Heart left ventricle (tissue), 16 donors: ENCODE measurements around the gene PARD6G. TPM values are rescaled to one million over a fixed set of nuclear protein-coding genes. Genes with fewer than 3 reads are reported as not detected.

Experiments used
- ATAC-seq, 4 donors: fragments of 200-7000 bp; cut with Tn5 transposase; one replicate each; pipeline ENCODE4 v1.9.1; 2020 to 2022; ENCODE audit warnings: moderate library complexity in 4 of 4, mild to moderate bottlenecking in 3 of 4, moderate number of reproducible peaks in 1 of 4
- DNase-seq, 5 donors: peaks; one replicate each; pipeline ENCODE4 v3.0.0-alpha.2; 2020
- H3K27ac ChIP-seq, 12 donors: fragments of 200-600 bp; sonication (generic) in 4 of 12; one replicate each; pipeline versions ENCODE4 v1.5.0 to v1.8.0; 2016 to 2022; ENCODE audit warnings: mild to moderate bottlenecking in 2 of 12
- H3K27me3 ChIP-seq, 9 donors: fragments of 200-600 bp; sonication (generic) in 2 of 9; one replicate each; pipeline versions ENCODE4 v1.5.1 to v1.8.0; 2016 to 2022; ENCODE audit warnings: mild to moderate bottlenecking in 3 of 9
- H3K36me3 ChIP-seq, 9 donors: fragments of 200-600 bp; sonication (generic) in 2 of 9; one replicate each; pipeline versions ENCODE4 v1.5.0 to v1.8.0; 2018 to 2022; ENCODE audit warnings: mild to moderate bottlenecking in 2 of 9
- H3K4me1 ChIP-seq, 12 donors: fragments of 200-600 bp; sonication (generic) in 4 of 12; one replicate each; pipeline versions ENCODE4 v1.5.0 to v1.8.0; 2016 to 2022; ENCODE audit warnings: mild to moderate bottlenecking in 3 of 12
- H3K4me3 ChIP-seq, 12 donors: fragments of 200-600 bp; sonication (generic) in 4 of 12; one replicate each; pipeline versions ENCODE4 v1.5.0 to v1.8.0; 2017 to 2022; ENCODE audit warnings: mild to moderate bottlenecking in 9 of 12, moderate library complexity in 4 of 12
- H3K9me3 ChIP-seq, 12 donors: fragments of 200-600 bp; sonication (generic) in 4 of 12; one replicate each; pipeline versions ENCODE4 v1.5.0 to v1.8.0; 2016 to 2022; ENCODE audit warnings: mild to moderate bottlenecking in 1 of 12
- CTCF ChIP-seq, 12 donors: fragments of 200-600 bp; sonication (generic) in 4 of 12; IDR thresholded peaks; one replicate each; pipeline versions ENCODE4 v1.5.0 to v1.8.0; 2018 to 2022; ENCODE audit warnings: antibody characterized with exemption in 12 of 12, mild to moderate bottlenecking in 5 of 12
- POLR2A ChIP-seq, 2 donors: fragments of 450-650 bp; IDR thresholded peaks; one replicate each; pipeline ENCODE4 v1.6.1; 2017; ENCODE audit warnings: antibody characterized with exemption in 2 of 2, mild to moderate bottlenecking in 2 of 2, moderate library complexity in 2 of 2
- WGBS, 4 donors: extraction: QIAGEN DNeasy Blood & Tissue Kit in 2 of 4; methylation state at CpG; one replicate each; pipeline versions ENCODE4 v1.1.5 to v1.1.7; 2013 to 2018; 5-methylcytosine and 5-hydroxymethylcytosine counted together
- intact Hi-C, 10 donors: fragments of 100-400 bp; cut with DNase I; formaldehyde crosslinking; loops; one replicate each; pipeline versions ENCODE4 v1.11.1 to v1.14.2; 2022
- polyA plus RNA-seq, 2 donors: library from polyadenylated mRNA; stranded (reverse); fragments of 200-250 nt; gene quantifications; one replicate each; pipeline ENCODE4 v1.2.3, GENCODE V29; 2013
- total RNA-seq, 9 donors: library from RNA; depleted of rRNA in 2 of 9; stranded (reverse); fragments of >200 nt in 2 of 9; fragmentation: NEBNext Ultra II Directional in 3 of 9; extraction: Animal tissue kit (Norgen Biotek cat#: 25700) in 3 of 9; gene quantifications; one replicate each; pipeline versions ENCODE4 v1.1.0 to v1.2.4, GENCODE V29; 2016 to 2023
- donor health status: ischemic (EF 13 %, LVEDD 7.1; RV severe dilation, severe dysfunction).
- donor health status: healthy with polysubstance abuse.
- donor health status: DM: no; HTN: yes; CAD: no.
- donor health status: DM: no; HTN: no; CAD: no.
- donor health status: ischemic (EF 25% LVEDD 6.9; RV normal size, moderate dysfunction).
- donor health status: ischemic (EF 25% LVEDD 5.7; RV mildly dilated, moderate dysfunction).
- donor health status: healthy.
- donor health status: DM: yes; HTN: yes; CAD: no.
- donor health status: ischemic (EF 35%, LVEDD 5.7; RV mildly dilated, moderate dysfunction).
- donor health status: nonischemic (EF 11% LVEDD 7.7; RV severe dilation, severe dysfunction).
- donor health status: DM: yes; HTN: yes; CAD: no.
- donor health status: PGD.
- donor health status: ischemic (EF 29% LVEDD 5.4; RV normal size, mild dysfunction).
- donor health status: nonischemic (EF 23%, LVEDD 6.1; RV moderate dilation, normal function).

The PARD6G gene
- total and polyA plus RNA-seq, 11 donors = 0.69 to 4.2 (median 2.2) TPM

DNA sequence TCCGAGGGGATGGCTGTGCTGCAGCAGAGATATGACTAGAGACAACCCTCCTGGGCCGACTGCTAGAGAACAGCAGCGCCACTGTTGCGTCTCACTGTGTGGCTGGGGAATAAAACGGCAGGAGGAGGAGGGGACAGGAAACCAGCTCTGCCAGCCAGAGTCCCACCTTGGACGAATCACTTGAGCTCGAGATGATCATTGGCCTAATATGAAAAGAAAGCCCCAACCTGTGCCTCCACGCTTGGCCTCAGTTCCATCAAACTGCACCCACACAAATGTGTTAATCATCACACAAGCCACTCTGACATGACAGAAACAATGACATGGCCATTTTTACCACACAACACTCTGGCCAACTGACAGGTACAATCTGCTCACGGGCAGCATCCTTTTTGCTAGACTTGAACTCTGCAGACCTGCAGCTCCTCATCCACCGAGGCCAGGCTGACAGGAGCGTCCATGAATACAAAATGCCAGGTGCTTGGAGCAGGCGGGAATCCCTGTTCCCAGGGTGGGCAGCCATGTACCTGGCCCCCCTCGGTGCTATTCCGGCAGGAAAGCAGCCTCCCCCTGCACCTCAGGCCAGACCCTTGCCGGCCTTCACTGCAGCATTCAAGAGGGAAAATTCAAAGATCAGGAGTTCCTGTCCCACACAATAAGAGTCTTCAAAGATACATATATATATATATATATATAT lies 52.3 kb downstream of the PARD6G start:
- intact Hi-C loops = no loop called here
- TF ChIP-seq POLR2A (IDR thresholded peaks at IDR 0.05) = no peak
- no peak for TF ChIP-seq CTCF (IDR thresholded peaks at IDR 0.05)
- Histone ChIP-seq H3K9me3 (no peaks in the 10 kb centered on the region), H3K27me3 (no peaks in the 10 kb centered on the region), H3K36me3 (no peaks in the 10 kb centered on the region), H3K4me3 (no peak overlapping the region), H3K4me1 (peaks cover 0 to 9% (median 0%) of the 10 kb centered on the region in 12 donors), H3K27ac (no peak overlapping the region)
- ATAC-seq = no peak
- WGBS, 4 donors = 72 to 85% (median 77%) methylated on average over 15 of the region's 15 CpGs
- DNase-seq = no peak

- Histone ChIP-seq H3K27ac (no peak overlapping the region), H3K9me3 (no peaks in the 10 kb centered on the region), H3K36me3 (no peaks in the 10 kb centered on the region), H3K27me3 (no peaks in the 10 kb centered on the region), H3K4me3 (no peak overlapping the region), H3K4me1 (peaks cover 0 to 9% (median 0%) of the 10 kb centered on the region in 12 donors)
- DNase-seq (no peak), ATAC-seq (peak in 1 of 4 donors; percentile 21)
- intact Hi-C loops = no loop called here
- 52 to 66% (median 54%) methylated on average over 5 of the region's 5 CpGs for WGBS, 4 donors
- TF ChIP-seq CTCF (IDR thresholded peaks at IDR 0.05) (no peak), POLR2A (IDR thresholded peaks at IDR 0.05) (no peak)
Measured at GRCh38 chr18:80193701-80194100, 53.6 kb downstream of the PARD6G start.

DNA sequence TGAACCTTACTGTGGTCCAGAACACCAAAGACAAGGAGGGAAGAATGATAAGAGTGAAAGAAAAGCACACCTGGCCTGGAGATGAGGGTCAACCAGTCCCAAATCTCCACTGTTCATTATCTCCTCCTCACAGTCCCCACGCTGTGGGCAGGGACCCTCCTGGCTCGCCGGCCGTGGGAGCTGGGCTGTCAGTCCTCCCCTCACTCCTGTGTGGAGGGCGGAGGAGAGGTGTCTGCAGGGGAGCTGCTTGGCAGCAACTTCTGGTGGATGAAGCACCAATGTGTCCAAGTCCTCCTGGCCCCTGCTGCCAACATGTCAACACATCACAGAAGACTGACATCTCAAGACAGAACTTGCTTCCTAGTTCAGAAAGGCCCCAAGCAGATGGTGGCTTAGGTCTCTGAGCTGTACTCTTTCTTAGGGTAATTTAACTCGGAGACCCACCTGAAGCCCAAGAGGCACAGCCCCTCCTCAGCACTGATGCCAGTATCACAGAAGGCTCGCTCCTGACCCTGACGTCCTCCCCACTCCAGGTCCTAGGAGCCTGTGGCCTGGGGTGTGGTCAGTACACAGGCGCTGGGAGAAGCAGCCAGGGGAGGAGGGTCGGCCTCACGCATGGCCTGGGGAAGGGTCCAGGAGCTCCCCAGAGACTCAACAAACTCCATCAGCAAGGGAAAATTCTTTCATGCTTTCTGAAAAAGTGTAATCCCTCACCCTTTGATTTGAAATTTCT lies 54.5 kb downstream of the PARD6G start:
- intact Hi-C loops = no loop called here
- ATAC-seq = no peak
- no peaks in the 10 kb centered on the region for H3K36me3 ChIP-seq
- no peaks in the 10 kb centered on the region for H3K27me3 ChIP-seq
- no peak for DNase-seq
- H3K4me3 ChIP-seq = no peak overlapping the region
- WGBS, 4 donors = 90 to 96% (median 92%) methylated on average over 10 to 11 of the region's 11 CpGs
- H3K9me3 ChIP-seq = no peaks in the 10 kb centered on the region
- no peak overlapping the region for H3K27ac ChIP-seq
- TF ChIP-seq CTCF (IDR thresholded peaks at IDR 0.05) (no peak), POLR2A (IDR thresholded peaks at IDR 0.05) (no peak)
- H3K4me1 ChIP-seq = peaks cover 0 to 9% (median 0%) of the 10 kb centered on the region in 12 donors

DNA sequence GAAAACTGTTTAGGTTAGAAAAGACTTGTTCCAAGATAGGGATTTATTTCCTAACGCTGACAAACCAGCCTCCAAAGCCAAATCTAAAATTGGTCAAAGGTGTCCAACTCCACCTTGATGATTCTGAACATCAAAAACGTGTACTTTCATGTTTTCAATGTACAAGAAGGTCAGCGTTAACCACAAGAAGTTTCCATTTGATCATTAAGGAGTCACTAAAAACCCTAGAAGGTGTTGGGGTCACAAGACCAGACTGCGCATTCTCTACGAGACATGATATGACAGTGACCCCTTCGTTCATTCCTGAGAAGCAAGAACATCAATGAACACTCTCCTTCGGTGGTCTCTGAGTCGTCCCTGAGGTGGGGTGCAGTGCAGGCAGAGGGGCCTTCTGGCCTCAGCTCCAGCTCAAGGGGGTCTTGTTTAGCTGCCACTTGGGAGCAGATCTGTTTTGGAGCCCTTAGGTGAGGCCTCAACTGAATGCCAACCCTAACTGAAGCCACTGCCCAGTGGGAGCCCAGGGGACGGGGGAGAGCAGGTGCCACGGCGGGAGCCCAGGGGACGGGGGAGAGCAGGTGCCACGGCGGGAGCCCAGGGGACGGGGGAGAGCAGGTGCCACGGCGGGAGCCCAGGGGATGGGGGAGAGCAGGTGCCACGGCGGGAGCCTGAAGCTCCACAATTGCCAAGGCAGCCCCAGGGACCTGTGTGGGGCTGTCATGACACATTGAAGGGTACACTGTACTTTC lies 55.2 kb downstream of the PARD6G start:
- Histone ChIP-seq H3K4me3 (no peak overlapping the region), H3K9me3 (no peaks in the 10 kb centered on the region), H3K36me3 (no peaks in the 10 kb centered on the region), H3K27me3 (no peaks in the 10 kb centered on the region), H3K4me1 (peaks cover 0 to 3% (median 0%) of the 10 kb centered on the region in 12 donors), H3K27ac (no peak overlapping the region)
- TF ChIP-seq POLR2A (IDR thresholded peaks at IDR 0.05) (no peak), CTCF (IDR thresholded peaks at IDR 0.05) (no peak)
- intact Hi-C loops = no loop called here
- DNase-seq = no peak
- WGBS, 4 donors = 91 to 95% (median 93%) methylated on average over 16 to 19 of the region's 19 CpGs
- ATAC-seq = no peak
